Mucosa of descending colon (tissue), 3 donors: ENCODE results near the gene LRRC74B. TPM values are rescaled to one million over a fixed set of nuclear protein-coding genes. Genes with fewer than 3 reads are reported as not detected.

Source experiments
- ATAC-seq: fragments of 200-7000 bp; cut with Tn5 transposase; one replicate; pipeline ENCODE4 v1.9.1; 2020; ENCODE audit warnings: mild to moderate bottlenecking, moderate library complexity
- DNase-seq, 3 donors: peaks; one replicate each; pipeline ENCODE4 v3.0.0-alpha.2; 2020
- H3K36me3 ChIP-seq: fragments of 200-600 bp; one replicate; pipeline ENCODE4 v1.8.0; 2021; ENCODE audit warnings: low read depth, mild to moderate bottlenecking
- H3K4me1 ChIP-seq: fragments of 200-600 bp; one replicate; pipeline ENCODE4 v1.8.0; 2021; ENCODE audit warnings: low read depth, mild to moderate bottlenecking
- H3K4me3 ChIP-seq: fragments of 200-600 bp; one replicate; pipeline ENCODE4 v1.8.0; 2021; ENCODE audit warnings: mild to moderate bottlenecking
- H3K9me3 ChIP-seq: fragments of 200-600 bp; one replicate; pipeline ENCODE4 v1.8.0; 2021; ENCODE audit warnings: mild to moderate bottlenecking
- intact Hi-C, 2 donors: fragments of 100-400 bp; cut with DNase I in 1 of 2; cut with micrococcal nuclease in 1 of 2; formaldehyde crosslinking; loops; one replicate each; pipeline versions ENCODE4 v1.11.0 to v1.11.1; 2022; cut with DNase I, micrococcal nuclease
- total RNA-seq, 3 donors: library from RNA; stranded (reverse); fragmentation: NEBNext Ultra II Directional in 2 of 3; extraction: Animal tissue kit (Norgen Biotek cat#: 25700) in 2 of 3; gene quantifications; one replicate each; pipeline versions ENCODE4 v1.2.1 to v1.2.4, GENCODE V29; 2021 to 2023
- TF ChIP-seq, protein P1 (sequence below): fragments of 200-600 bp; IDR thresholded peaks from one replicate; pipeline ENCODE4 v1.8.0; 2022; ENCODE audit warnings: antibody characterized with exemption, mild to moderate bottlenecking
- donor health status: DM: no; HTN: no; CAD: no; lungs with moderate emphysema.
- donor health status: DM: no; HTN: no; CAD: no.
- donor health status: DM: no; HTN: yes; CAD: no.

Gene LRRC74B
- total RNA-seq, 3 donors from 2014 or later = 0.31 TPM; not detected in 2

DNA sequence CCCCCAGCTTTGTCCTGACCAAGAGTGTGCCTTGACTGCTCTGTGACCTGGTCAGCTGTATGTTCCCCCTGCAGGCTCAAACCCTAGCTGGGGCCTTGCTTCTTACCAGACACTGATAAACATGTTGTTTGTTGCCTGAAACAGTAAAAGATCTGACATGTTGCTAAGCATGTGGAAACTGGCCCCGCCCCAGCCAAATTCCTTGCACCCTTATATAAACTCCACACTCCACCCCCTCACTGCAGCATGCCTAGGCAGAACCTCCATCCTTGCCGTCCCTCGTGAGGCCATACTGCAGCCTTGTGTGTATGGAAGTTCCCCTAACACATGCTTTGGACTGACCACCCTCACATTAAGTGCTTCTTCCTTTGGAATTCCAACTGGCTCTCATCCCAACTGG is 27.3 kb downstream of the LRRC74B start:
- intact Hi-C loops = no loop called here
- DNase-seq = no peak
- H3K36me3 ChIP-seq = no peaks in the 10 kb centered on the region
- TF ChIP-seq, protein P1, sequence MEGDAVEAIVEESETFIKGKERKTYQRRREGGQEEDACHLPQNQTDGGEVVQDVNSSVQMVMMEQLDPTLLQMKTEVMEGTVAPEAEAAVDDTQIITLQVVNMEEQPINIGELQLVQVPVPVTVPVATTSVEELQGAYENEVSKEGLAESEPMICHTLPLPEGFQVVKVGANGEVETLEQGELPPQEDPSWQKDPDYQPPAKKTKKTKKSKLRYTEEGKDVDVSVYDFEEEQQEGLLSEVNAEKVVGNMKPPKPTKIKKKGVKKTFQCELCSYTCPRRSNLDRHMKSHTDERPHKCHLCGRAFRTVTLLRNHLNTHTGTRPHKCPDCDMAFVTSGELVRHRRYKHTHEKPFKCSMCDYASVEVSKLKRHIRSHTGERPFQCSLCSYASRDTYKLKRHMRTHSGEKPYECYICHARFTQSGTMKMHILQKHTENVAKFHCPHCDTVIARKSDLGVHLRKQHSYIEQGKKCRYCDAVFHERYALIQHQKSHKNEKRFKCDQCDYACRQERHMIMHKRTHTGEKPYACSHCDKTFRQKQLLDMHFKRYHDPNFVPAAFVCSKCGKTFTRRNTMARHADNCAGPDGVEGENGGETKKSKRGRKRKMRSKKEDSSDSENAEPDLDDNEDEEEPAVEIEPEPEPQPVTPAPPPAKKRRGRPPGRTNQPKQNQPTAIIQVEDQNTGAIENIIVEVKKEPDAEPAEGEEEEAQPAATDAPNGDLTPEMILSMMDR = no peak
- no peaks in the 10 kb centered on the region for H3K4me1 ChIP-seq
- no peak for ATAC-seq
- H3K9me3 ChIP-seq = no peaks in the 10 kb centered on the region
- H3K4me3 ChIP-seq = no peak overlapping the region

DNA sequence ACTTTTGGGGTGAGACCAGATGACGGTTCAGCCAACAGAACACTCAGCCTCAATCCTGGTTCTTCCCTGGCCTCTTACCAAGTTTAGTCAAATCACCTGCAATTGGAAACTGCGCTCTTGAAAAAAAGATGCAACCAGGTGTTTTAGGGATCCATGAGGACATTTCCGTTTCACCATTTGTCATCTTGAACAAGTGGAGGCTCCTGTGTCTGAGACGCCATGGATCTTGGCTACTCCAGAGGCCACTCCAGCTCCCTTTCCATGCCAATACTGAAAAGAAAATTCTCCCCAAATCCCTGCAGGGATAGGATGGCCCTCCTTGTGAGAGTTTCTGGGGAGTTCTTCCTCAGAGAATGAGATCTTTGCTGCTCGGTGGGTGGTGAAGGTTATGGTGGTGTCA is 27.7 kb downstream of the LRRC74B start:
- DNase-seq = no peak
- Histone ChIP-seq H3K4me1 (no peaks in the 10 kb centered on the region), H3K9me3 (no peaks in the 10 kb centered on the region), H3K36me3 (no peaks in the 10 kb centered on the region), H3K4me3 (no peak overlapping the region)
- no peak for ATAC-seq
- TF ChIP-seq, protein P1 = no peak
- intact Hi-C loops = no loop called here

DNA sequence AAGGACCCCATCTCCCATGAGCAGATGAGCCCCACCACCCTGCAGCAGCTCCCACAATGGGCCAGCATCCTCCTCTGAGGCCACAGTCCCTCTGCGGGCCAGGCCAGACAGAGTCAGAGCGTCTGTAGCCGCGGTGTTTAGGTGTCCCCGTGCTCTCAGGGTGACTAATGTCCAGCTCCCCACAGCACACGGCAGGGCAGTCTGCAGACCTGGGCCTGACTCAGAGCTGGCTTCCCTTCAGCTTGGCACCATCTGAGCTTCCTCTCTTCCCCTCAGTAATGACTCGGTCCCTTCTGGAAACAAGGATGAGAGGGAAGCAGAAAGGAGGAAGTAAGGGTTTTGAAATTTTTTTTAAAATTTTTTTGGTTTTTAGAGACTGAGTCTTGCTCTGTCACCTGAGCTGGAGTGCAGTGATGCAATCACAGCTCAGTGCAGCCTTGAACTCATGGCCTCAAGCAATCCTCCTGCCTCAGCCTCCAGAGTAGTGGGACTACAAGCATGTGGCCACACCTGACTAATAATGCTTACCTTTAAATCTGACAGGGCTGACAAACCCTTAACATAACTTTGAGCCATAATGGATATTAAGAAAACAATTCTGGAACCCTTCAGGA is 28.5 kb downstream of the LRRC74B start:
- Histone ChIP-seq H3K9me3 (no peaks in the 10 kb centered on the region), H3K36me3 (no peaks in the 10 kb centered on the region), H3K4me1 (no peaks in the 10 kb centered on the region), H3K4me3 (no peak overlapping the region)
- no peak for DNase-seq
- intact Hi-C loops = no loop called here
- TF ChIP-seq, protein P1 = no peak
- ATAC-seq = no peak

DNA sequence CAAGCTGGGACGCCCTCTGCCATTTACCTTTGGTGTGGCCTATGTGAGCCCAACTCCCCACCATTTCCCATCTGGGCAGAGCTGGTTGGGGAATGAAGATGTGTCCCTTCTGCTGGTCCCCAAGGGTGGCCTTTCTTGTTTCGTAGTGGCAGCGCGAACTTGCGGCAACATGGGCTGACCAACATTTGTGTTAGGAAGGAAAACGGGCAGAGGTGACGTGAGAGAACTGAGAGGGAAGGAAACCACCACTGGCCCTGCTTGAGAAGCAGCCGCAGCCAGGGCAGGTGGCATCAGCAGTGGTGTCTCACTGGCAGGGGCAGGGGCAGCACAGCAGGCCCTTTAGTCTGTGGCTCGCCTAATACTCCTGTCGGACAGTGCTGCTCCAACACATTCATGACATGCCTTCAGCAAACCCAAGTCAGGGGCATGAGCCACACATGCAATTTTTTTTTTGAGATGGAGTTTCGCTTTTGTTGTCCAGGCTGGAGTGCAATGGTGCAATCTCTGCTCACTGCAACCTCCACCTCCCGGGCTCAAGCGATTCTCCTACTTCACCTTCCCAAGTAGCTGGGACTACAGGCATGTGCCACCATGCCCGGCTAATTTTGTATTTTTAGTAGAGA is 29.9 kb downstream of the LRRC74B start:
- ATAC-seq = no peak
- no peak overlapping the region for H3K4me3 ChIP-seq
- TF ChIP-seq, protein P1 = no peak
- no peaks in the 10 kb centered on the region for H3K9me3 ChIP-seq
- H3K36me3 ChIP-seq = no peaks in the 10 kb centered on the region
- intact Hi-C loops = no loop called here
- H3K4me1 ChIP-seq = no peaks in the 10 kb centered on the region
- DNase-seq = no peak

DNA sequence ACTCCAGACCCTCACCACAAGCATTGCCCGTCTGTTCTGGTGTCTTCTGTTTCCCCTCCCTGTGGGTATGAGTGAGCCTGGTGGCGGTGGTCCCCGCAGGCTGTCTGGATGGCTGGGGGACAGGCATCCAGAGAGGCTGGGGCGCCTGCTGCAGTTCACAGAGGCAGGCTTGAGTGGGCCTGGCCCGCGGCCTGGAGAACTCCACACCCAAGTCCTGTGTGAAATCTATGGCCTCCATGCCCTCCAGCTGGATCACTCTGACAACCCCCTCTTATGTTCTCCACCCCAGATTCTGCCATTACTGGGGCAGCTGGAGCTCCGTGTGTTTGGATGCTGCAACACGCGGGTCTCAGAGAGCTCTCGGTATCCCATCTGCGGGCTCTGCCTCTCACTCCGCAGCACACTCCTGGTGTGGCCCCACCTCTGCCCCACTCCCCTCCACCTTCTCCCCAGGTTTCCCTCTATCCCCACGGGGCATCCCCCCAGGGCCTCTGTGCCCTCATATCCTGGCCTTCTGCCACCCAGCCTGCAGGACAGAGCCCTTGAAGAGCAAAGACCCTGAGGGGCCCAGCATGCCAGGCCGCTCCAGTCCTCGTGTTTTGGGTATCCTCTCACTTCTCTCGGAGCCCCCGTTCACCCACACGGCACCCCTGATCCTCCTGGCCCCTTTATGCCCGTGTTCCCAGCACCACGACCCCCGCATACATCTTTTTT is 31.3 kb downstream of the LRRC74B start:
- DNase-seq = no peak
- intact Hi-C loops = no loop called here
- no peak for ATAC-seq
- no peaks in the 10 kb centered on the region for H3K4me1 ChIP-seq
- H3K36me3 ChIP-seq = no peaks in the 10 kb centered on the region
- TF ChIP-seq, protein P1 = no peak
- H3K9me3 ChIP-seq = no peaks in the 10 kb centered on the region
- H3K4me3 ChIP-seq = no peak overlapping the region
